Hypothalamus (tissue), 51 donors: Measurements from ENCODE around the gene RASGRP3.
A peak's percentile ranks its signal among the peaks of the same experiment; 100 is the strongest.

Experiments
- DNase-seq, 51 donors: peaks; one replicate each; lab custom pipeline; 2025; lab: John Stamatoyannopoulos, UW

The RASGRP3 gene

GRCh38 chr2:33518200-33518599 lies 41.8 kb downstream of the RASGRP3 start:
- no peak for DNase-seq

- DNase-seq: no peak
Measured at GRCh38 chr2:33518929-33519328, 42.5 kb downstream of the RASGRP3 start.

GRCh38 chr2:33521791-33522281 lies 45.4 kb downstream of the RASGRP3 start:
- peak in 1 of 51 donors; percentile 9 for DNase-seq

- DNase-seq: no peak
Measured at GRCh38 chr2:33522576-33522975, 46.1 kb downstream of the RASGRP3 start.

GRCh38 chr2:33525666-33526065 lies 49.2 kb downstream of the RASGRP3 start:
- no peak for DNase-seq

GRCh38 chr2:33526132-33526531 lies 49.7 kb downstream of the RASGRP3 start:
- DNase-seq: no peak

- no peak for DNase-seq
Measured at GRCh38 chr2:33526921-33527320, 50.5 kb downstream of the RASGRP3 start.

GRCh38 chr2:33528441-33528950 lies 52.0 kb downstream of the RASGRP3 start:
- no peak for DNase-seq

- DNase-seq: no peak
Measured at GRCh38 chr2:33529771-33530481, 53.5 kb downstream of the RASGRP3 start.

GRCh38 chr2:33530690-33531548 lies 54.5 kb downstream of the RASGRP3 start:
- DNase-seq: no peak

GRCh38 chr2:33531549-33532059 lies 55.2 kb downstream of the RASGRP3 start:
- no peak for DNase-seq

GRCh38 chr2:33532146-33532545 lies 55.7 kb downstream of the RASGRP3 start:
- no peak for DNase-seq

- no peak for DNase-seq
Measured at GRCh38 chr2:33532966-33533365, 56.5 kb downstream of the RASGRP3 start.

GRCh38 chr2:33535421-33535820 lies 59.0 kb downstream of the RASGRP3 start:
- no peak for DNase-seq

GRCh38 chr2:33541243-33541642 lies 64.8 kb downstream of the RASGRP3 start:
- DNase-seq: no peak

GRCh38 chr2:33550206-33550605 lies 73.8 kb downstream of the RASGRP3 start:
- no peak for DNase-seq

GRCh38 chr2:33552758-33553461 lies 76.5 kb downstream of the RASGRP3 start:
- no peak for DNase-seq

- DNase-seq: peak in 1 of 51 donors; percentile 12
Measured at GRCh38 chr2:33555681-33556080, 79.2 kb downstream of the RASGRP3 start.

GRCh38 chr2:33559328-33559727 lies 82.9 kb downstream of the RASGRP3 start:
- DNase-seq: no peak

GRCh38 chr2:33560017-33560416 lies 83.6 kb downstream of the RASGRP3 start:
- DNase-seq: no peak

- DNase-seq: no peak
Measured at GRCh38 chr2:33561872-33562271, 85.4 kb downstream of the RASGRP3 start.
